Measurements from ENCODE around the gene SMURF2.
"Not testable (repeated sequence)": the region's sequence is repeated elsewhere in the genome, so short reads cannot be mapped to it uniquely, and the experiment has no call there.

Gene SMURF2

DNA sequence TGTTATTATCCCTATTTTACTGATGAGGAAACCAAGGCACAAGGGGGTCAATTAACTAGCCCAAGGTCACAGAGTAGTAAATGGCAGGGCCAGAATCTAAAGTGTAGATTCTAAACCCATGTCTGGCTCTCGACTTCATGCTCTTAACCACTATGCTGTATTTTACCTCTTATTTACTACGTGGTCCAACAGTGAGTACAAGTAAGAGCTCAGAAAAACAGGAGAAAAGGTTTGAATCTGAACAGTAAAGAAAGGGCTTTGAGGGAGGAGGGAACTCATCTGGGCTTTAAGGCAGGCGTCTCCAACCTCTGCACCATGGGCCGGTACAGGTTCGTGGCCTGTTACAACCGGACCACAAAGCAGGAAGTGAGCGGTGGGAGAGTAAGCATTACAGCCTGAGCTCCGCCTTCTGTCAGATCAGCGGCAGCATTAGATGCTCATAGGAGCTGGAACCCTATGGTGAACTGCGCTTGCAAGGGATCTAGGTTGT, 62.9 kb downstream of the SMURF2 start:
- in situ Hi-C loops (cut with MboI; ENCODE audit: low sequenced_read_pairs), result no loop called here

DNA sequence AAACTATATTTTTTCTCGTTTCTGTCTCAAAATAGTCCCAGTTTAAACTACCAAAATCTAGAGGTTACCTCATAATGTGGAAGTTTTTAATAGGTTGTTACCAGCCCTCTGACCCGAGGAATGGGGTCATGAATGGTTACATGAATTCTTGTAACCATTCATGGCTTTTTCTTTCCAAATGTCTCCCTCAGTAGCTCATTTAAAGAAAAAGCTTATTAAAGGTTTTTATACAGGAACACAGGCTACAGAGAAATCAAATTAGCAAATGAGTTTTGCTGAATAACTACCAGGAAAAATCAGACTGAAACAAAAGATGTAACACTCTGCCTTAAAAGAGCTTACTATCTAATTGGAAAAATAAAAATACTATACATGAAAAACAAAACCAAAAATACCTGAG, 63.4 kb downstream of the SMURF2 start:
- in situ Hi-C loops (cut with MboI; ENCODE audit: low sequenced_read_pairs), result no loop called here

DNA sequence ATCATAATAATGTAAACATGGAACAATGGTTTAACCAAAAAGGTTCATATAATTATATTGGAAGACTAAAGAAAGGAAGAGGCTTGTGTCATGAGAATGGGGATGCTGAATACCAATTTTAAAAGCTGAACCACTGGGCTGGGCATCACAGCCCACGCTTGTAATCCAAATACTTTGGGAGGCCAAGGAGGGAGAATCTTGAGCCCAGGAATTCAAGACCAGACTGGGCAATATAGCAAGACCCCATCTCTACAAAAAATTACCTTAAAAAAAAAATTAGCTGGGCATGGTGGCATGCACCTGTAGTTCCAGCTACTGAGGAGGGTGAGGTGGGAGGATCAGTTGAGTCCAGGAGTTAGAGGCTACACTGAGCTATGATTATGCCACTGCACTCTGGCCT, 65.1 kb downstream of the SMURF2 start:
- in situ Hi-C loops (cut with MboI; ENCODE audit: low sequenced_read_pairs), result no loop called here

DNA sequence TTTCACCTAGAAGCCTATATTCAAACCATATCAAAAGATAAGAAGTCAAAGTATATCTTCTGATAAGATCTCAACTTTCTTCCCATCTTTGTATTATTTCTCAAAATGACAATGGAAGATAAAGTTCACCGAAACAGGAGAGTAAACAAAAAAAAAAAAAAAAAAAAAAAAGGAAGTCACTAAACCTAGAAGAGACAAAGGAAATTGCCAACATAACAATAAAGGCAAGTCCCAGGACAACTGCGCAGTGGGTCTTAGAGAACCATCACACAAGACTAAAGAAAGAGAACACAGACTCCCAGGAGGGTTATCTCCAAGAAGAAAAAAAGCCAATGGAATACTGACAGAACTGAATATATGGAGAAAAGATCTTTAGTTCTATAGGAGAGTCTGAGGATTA, 65.7 kb downstream of the SMURF2 start:
- in situ Hi-C loops (cut with MboI; ENCODE audit: low sequenced_read_pairs), result no loop called here

DNA sequence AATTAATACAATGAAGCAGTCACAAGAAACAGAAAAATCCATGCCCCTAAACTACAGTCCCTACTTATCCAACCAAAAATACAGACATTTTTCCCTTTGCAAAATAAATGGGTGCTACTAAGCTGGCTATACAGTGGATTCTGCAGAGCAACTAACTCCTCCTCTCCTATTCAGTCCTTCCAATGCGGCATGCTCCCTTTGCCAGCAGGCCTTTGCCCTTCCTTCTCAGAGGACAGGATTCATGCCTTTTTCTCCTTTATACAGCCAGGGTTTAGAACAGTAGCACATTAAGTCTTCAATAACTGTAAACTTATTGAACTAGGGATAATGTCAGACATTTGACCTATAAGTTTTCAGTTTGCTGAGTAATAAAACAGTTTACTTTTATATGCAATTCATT, 70.2 kb downstream of the SMURF2 start:
- in situ Hi-C loops (cut with MboI; ENCODE audit: low sequenced_read_pairs), result no loop called here

DNA sequence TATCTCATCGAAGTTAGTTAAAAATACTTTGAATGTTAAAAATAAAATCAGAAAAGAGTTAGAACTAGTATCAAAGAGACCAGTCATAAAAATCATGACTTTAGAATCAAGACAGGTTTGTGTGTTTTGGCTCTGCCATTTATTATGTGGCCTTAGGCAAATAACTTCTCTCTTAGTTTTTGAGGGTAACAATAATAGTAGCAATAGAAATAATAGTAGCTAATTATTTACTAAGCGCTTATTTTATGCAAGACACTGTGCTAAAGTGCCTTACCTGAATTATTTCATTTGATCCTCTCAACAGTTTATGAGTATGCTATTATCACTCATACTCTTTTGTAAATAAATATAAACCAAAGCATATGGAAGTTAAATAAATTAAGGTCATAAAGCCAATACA, 77.0 kb downstream of the SMURF2 start:
- in situ Hi-C loops (cut with MboI; ENCODE audit: low sequenced_read_pairs), result no loop called here

DNA sequence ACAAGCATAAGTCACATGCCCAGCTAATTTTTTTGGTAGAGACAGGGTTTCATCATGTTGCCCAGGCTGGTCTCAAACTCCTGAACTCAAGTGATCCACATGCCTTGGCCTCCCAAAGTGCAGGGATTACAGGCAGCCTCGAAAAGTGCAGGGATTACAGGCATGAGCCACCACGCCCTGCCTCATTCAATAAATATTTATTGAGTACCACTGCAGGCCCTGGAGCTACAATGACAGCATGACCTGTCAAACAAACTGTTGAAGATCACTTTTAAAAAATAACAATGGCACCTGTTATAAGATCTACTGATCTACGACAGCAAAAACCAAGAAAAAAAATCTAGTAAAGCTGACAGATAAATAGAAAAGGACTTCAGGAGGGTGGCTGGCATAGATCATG, 79.1 kb downstream of the SMURF2 start:
- in situ Hi-C loops (cut with MboI; ENCODE audit: low sequenced_read_pairs), result no loop called here

DNA sequence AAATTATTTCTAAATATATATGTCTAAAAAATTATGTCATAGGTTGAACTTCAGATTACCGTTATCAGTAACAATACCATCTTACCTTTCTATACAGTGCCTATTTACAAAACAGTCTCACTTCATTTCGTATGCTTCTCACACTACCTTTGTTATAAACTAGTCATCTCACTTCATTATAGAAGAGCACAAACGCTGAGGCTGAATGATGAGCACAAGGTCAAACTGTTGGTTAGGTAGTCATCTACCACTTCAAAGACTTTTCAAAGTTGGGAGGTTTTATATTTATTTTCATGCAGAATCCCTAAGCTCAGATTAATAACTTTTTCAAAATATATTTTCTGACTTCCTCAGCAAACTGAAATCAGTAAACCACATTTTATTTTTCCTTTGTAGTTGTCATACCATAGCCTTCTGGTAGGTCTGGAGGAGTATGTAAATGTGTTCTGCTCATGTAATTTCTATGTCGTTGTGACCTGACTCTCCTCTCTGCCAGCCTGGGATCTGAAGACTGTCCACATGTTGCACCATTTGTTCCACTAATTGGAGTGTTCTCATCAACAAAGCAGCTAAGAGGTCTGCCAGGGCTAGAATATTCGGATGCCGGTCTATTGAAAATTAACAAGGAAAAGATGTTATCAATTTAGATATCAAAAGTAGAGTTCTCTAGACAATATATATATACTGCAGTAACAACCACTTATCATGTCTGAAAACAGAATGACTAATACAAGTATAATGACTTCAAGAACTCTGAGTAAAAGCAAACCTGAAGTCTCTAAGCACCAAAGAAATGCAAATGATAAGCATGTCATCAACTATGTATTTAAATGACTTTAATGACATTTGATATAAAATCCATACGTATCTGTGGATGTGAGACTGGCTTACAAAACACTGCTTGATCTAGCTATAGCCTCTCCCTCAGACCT, 81.5 kb downstream of the SMURF2 start:
- in situ Hi-C loops (cut with MboI; ENCODE audit: low sequenced_read_pairs), result no loop called here

DNA sequence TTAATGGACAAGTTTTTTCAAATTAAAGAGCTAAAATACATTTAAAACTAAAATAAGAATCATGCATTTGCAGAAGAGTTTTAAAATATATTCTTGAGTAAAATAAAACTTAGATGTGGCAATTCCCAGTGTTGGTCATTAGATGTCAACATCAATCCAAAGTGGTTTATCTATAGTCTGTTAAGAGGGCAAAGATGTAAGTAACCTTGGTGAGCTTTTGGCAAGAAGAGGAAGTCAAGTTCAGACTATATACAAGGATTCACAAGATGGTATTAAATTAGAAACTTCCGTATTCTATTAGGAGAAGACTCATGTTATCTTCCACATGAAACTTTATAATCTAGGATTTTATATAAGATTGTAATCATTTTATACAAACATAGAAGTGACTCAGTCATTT, 82.2 kb downstream of the SMURF2 start:
- in situ Hi-C loops (cut with MboI; ENCODE audit: low sequenced_read_pairs), result no loop called here

DNA sequence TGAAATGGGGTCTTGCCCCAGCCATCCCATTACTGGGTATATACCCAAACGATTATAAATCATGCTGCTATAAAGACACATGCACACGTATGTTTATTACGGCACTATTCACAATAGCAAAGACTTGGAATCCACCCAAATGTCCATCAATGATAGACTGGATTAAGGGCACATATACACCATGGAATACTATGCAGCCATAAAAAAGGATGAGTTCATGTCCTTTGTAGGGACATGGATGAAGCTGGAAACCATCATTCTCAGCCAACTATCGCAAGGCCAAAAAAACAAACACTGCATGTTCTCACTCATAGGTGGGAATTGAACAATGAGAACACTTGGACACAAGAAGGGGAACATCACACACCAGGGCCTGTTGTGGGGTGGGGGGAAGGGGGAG, 85.1 kb downstream of the SMURF2 start:
- in situ Hi-C loops (cut with MboI; ENCODE audit: low sequenced_read_pairs), result not testable (repeated sequence)

DNA sequence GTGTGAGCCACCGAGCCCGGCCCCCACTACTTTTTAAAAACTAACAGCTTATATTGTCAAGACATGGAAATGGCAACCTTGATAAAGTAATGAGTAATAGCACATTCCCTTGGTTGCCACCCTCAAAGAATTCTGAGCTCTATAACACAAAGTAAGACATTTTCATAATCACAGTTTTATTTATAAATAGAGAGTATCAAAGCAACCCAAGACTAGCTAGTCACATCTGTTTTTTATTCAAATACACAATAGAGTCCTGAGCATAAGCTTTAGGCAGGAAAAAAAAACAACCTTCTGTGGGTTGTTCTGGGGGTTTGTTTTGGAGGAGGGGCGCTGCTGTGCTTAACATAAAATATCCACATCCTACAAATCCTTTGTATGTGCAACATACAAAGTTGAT, 86.7 kb downstream of the SMURF2 start:
- in situ Hi-C loops (cut with MboI; ENCODE audit: low sequenced_read_pairs), result no loop called here

DNA sequence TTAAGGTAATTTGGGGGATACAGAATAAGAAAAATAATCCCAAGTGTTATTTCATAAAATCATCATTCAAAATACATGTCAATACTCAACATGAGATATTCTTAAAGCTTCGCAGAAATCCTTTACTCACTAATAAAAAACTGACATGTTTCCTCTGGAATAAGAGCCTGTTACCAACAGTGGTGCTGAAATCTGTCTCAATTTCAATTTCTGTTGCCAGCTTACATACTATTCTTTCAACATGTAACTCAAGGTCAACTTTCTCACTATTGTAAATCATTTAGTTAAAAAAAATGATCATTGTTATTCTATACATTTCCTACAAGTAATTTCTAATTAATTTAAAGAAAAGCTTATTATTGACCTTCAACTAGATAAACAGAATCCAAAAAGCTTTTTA, 87.5 kb downstream of the SMURF2 start:
- in situ Hi-C loops (cut with MboI; ENCODE audit: low sequenced_read_pairs), result no loop called here

DNA sequence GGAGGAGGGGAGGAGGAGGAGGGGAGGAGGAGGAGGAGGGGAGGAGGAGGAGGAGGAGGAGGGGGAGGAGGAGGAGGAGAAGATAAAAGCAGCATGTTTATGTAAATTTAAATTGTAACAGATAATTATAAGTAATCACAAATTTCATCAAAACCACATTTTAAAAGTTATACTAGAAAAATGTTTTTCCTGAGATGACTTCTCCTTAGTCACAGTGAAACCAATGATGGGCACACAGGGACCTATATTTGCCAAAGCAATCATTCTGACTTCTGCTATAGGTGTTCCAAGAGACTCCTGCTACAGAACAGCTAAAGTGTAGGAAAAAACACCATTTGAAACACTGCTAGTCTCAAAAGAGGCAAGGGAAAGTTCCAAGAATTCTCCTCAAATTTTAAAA, 88.9 kb downstream of the SMURF2 start:
- in situ Hi-C loops (cut with MboI; ENCODE audit: low sequenced_read_pairs), result no loop called here

DNA sequence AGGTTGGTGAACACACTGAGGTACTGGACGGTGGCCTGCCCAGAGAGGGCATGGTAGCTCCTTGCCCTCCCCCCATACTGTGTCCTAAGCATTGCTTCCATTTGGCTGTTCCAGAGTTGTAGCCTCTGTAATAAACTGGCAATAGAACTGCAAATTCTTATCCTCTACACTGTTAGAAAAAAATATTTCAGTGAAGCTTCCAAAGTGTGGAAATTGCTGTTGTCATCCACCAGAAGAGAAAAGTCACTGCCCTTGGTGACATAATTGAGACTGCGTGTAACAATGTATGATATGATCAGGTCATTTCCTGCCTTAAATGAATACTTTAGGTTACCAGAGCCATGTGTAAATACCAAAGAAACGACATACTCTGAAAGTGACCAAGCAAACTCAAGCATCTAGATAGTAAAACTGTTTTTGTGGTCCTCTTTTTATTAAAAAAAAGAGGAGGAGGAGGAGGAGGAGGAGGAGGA, 89.4 kb downstream of the SMURF2 start:
- in situ Hi-C loops (cut with MboI; ENCODE audit: low sequenced_read_pairs), result no loop called here

DNA sequence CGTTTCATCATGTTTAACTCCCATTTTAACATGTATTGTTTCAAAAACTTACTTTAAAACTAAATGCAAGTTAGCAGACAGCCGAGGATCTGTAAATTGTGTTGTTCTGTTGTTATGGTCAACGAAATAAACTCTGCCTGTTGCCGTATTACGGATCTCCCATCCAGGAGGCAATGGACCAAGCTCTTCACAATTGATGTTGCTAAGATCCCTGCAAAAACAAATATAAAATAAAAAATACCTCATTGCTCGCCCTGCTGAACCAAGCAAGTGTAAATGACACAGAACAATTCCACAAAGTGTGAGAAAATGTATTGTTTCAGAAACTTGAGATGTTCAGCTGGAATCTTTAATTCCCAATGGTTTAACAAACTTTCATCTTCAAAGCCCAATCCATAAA, 90.4 kb downstream of the SMURF2 start:
- in situ Hi-C loops (cut with MboI; ENCODE audit: low sequenced_read_pairs), result no loop called here

DNA sequence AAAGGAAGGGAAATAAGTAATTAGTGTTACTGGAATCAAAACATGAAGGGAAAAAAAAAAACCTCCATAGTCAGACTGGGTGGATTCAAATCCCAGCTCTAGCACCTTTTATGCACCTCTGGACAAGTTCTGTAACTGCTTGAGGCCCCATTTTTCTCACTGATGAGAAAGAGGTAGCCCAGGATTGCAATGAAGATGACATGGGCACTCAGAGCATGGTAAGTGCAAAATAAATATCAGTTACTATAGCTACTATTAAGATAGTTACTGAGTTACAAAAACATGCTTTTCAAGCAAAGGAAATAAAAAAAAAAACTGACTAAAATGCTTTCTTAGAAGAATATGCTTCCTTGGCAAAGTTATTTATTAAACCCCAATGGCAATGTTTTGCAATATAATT, 96.5 kb downstream of the SMURF2 start:
- in situ Hi-C loops (cut with MboI; ENCODE audit: low sequenced_read_pairs), result no loop called here

DNA sequence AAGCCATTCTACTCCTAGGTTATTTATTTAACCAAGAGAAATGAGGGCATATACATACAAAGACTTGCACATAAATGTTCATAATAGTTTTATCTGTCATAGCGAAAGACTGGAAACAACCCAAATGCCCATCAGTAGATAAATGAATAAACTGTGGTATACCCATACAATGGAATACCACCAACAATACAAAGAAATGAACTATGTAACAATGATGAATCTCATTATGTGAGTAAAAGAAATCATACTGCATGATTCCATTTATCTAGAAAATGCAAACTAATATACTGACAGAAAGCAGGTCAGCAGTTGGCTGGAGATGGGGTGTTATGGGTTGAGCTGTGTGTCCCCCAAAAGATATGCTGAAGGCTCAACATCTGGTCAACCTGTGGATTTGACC, 98.0 kb downstream of the SMURF2 start:
- in situ Hi-C loops (cut with MboI; ENCODE audit: low sequenced_read_pairs), result no loop called here

DNA sequence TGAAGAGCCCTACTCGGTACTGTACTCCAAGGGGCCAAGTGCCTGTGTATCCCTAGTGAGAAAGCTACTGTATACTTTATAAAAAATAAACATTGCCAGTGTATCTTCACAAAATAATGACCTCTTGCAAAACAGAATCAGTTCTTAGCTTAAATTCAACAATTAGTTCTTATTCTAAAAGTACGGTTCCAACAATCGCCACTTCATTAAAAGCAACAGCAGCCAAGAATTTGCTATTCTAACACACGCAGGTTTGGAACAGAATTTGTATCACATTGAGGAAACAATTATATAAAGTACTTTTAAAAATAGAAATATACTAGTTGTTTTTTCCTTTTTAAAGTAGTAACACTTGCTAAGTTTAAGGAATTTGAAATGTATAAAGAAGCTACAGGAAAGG, 106.8 kb downstream of the SMURF2 start:
- in situ Hi-C loops (cut with MboI; ENCODE audit: low sequenced_read_pairs), result no loop called here

DNA sequence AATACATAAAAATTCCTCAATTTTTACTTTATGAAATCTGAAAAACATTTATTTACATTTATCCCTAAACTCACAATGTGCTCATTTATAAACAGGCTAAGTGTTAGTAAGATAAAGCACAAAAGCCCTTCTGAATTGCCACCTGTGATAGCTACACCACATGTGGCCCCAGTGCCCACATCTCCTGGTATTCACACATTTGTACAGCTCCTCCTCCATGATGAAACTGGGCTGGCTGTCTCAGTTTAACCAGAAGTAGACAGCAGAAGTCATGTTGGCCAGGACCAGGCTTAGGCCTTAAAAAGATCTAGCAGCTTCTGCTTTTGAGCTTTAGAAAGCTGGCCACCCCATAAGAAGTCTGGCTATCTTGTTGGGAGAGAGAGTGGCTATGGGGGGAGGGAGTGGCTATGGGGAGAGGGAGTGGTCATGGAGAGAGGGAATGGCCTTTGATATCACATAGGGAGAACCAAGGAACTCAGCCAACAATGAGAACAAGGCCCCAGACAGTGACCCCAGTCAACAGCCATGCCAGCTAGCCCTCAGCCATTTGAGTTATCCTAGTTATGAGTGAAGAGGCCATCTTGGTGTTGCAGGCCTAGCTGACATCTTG, 108.0 kb downstream of the SMURF2 start:
- in situ Hi-C loops (cut with MboI; ENCODE audit: low sequenced_read_pairs), result no loop called here

DNA sequence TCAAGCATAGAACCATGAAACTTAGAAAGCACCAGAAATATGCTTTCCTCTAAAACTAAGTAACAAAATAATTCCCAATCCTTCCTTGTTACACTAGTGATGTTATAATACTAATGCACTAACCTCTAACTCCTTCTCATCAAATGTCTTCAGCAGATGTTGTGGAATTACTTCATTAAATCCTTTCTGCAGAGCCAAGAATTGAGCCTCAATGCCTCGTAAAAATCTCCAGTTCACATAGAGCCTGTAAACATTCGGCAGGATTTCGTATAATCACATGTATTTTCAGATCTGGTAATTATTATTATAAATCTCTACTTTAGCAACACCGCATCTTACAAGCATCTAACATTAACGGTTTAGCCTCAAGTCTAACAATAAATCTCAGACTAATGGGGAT, 110.6 kb downstream of the SMURF2 start:
- in situ Hi-C loops (cut with MboI; ENCODE audit: low sequenced_read_pairs), result no loop called here

DNA sequence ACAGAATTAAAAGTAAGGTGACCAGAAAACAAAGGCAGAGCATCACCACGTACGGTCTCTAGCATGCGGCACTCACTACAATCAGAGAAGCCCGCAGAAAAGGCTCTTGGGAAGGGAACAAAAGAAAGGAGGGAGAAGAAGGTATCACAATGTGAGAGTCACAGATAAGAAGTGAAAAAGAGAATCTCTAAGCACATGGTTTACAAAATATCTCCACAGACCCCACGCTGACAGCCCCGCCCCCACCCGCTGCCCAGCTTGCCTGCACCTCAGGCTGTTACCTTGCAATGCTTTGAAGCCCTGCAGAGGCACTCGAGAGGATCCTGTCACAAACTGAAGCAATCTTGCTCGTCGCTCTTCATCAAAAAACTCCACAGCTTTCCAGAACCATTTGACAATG, 114.8 kb downstream of the SMURF2 start:
- in situ Hi-C loops (cut with MboI; ENCODE audit: low sequenced_read_pairs), result no loop called here

DNA sequence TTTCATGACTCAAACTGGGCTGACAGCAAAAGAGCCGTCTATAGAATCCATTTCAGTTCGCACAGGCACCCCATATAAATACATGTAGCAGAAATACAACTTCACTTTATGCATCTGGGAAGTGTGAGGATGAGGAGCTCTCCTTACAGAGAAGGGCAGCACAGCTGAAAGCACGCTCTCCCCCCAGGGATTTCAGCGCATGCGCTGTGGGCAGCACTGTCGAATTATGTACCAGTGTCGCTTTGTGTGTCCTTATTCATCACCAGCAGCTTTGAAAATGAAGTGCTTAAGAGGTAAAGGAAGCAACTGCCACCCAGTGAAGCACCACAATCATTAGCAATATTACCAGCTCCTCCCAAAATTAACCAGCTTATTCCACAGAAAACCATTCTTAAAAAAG, 115.4 kb downstream of the SMURF2 start:
- in situ Hi-C loops (cut with MboI; ENCODE audit: low sequenced_read_pairs), result no loop called here
